GM23338 (cell line): ENCODE results near the gene ULK2. TPM values are rescaled to one million over a fixed set of nuclear protein-coding genes. Genes with fewer than 3 reads are reported as not detected.

ENCODE experiments used
- ATAC-seq: fragments of 200-7000 bp; cut with Tn5 transposase; 3 replicates; pipeline ENCODE4 v1.9.1; 2020
- DNase-seq: peaks from one replicate; pipeline ENCODE4 v3.0.0-alpha.2; 2015; ENCODE audit warnings: low spot score
- H2AFZ ChIP-seq: fragments of 200-600 bp; sonication (generic); 2 replicates; pipeline ENCODE4 v1.8.0; 2016; ENCODE audit warnings: antibody characterized with exemption, mild to moderate bottlenecking, moderate library complexity
- H3F3A ChIP-seq: fragments of 200-600 bp; sonication (generic); replicated peaks from 2 replicates; pipeline ENCODE4 v1.8.0; 2017; ENCODE audit warnings: antibody characterized with exemption, mixed run types, low read depth
- H3K27ac ChIP-seq: fragments of 200-600 bp; sonication (generic); 2 replicates; pipeline ENCODE4 v1.6.1; 2016; ENCODE audit warnings: low read depth
- H3K27me3 ChIP-seq: fragments of 200-600 bp; sonication (generic); 2 replicates; pipeline ENCODE4 v1.8.0; 2016; ENCODE audit warnings: mild to moderate bottlenecking, mixed run types, moderate library complexity; ENCODE audit not compliant: insufficient read depth
- H3K36me3 ChIP-seq: fragments of 200-600 bp; sonication (generic); 2 replicates; pipeline ENCODE4 v1.8.0; 2016; ENCODE audit warnings: mild to moderate bottlenecking; ENCODE audit not compliant: insufficient read depth
- H3K4me1 ChIP-seq: fragments of 200-600 bp; sonication (generic); 2 replicates; pipeline ENCODE4 v1.8.0; 2016; ENCODE audit warnings: mild to moderate bottlenecking, moderate library complexity; ENCODE audit not compliant: insufficient read depth
- H3K4me2 ChIP-seq: fragments of 200-600 bp; sonication (generic); 2 replicates; pipeline ENCODE4 v1.7.1; 2017; ENCODE audit warnings: mixed run types
- H3K4me3 ChIP-seq: fragments of 200-600 bp; sonication (generic); 2 replicates; pipeline ENCODE4 v1.6.1; 2016; ENCODE audit warnings: mixed run types
- H3K79me2 ChIP-seq: fragments of 200-600 bp; sonication (generic); replicated peaks from 2 replicates; pipeline ENCODE4 v1.8.0; 2017; ENCODE audit warnings: mild to moderate bottlenecking; ENCODE audit not compliant: insufficient read depth
- H3K9me2 ChIP-seq: fragments of 200-600 bp; sonication (generic); 2 replicates; pipeline ENCODE4 v1.8.0; 2017; ENCODE audit not compliant: insufficient read depth
- H4K20me1 ChIP-seq: fragments of 200-600 bp; sonication (generic); replicated peaks from 2 replicates; pipeline ENCODE4 v1.8.0; 2017; ENCODE audit warnings: mild to moderate bottlenecking; ENCODE audit not compliant: insufficient read depth
- H3K27ac Mint-ChIP-seq: 2 replicates; pipeline ENCODE4 v1.8.0; 2020; ENCODE audit warnings: inconsistent platforms, mild to moderate bottlenecking, moderate library complexity, mixed read lengths
- H3K27me3 Mint-ChIP-seq: 3 replicates; pipeline ENCODE4 v1.8.0; 2022; ENCODE audit warnings: low read depth, mild to moderate bottlenecking, moderate library complexity, mixed read lengths, inconsistent platforms; ENCODE audit not compliant: insufficient read depth, poor library complexity
- H3K36me3 Mint-ChIP-seq: 3 replicates; pipeline ENCODE4 v1.8.0; 2021; ENCODE audit warnings: low read depth, mild to moderate bottlenecking, inconsistent platforms, moderate library complexity, mixed read lengths
- H3K4me1 Mint-ChIP-seq: 3 replicates; pipeline ENCODE4 v1.8.0; 2020; ENCODE audit warnings: mild to moderate bottlenecking, inconsistent platforms, mixed read lengths
- H3K4me3 Mint-ChIP-seq: 3 replicates; pipeline ENCODE4 v1.8.0; 2021; ENCODE audit warnings: moderate library complexity, mild to moderate bottlenecking, inconsistent platforms, mixed read lengths
- H3K9me3 Mint-ChIP-seq: 3 replicates; pipeline ENCODE4 v1.8.0; 2020; ENCODE audit warnings: moderate library complexity, mild to moderate bottlenecking, inconsistent platforms, mixed read lengths
- CREB1 ChIP-seq: fragments of 250-450 bp; sonication (Bioruptor Pico); IDR thresholded peaks from 2 replicates; pipeline ENCODE4 v1.5.0; 2020; ENCODE audit warnings: low read depth, mild to moderate bottlenecking, moderate library complexity
- CTCF ChIP-seq, 2 experiments: fragments of 200-600 bp in 1 of 2; sonication (generic) in 1 of 2; conservative IDR thresholded peaks; 2 replicates each; pipeline versions ENCODE4 v1.5.1 to v1.6.1; 2016 to 2017; ENCODE audit warnings: antibody characterized with exemption in 2 of 2, low read depth in 2 of 2, mild to moderate bottlenecking in 2 of 2, moderate library complexity in 1 of 2
- ETS1 ChIP-seq: IDR thresholded peaks from 2 replicates; pipeline ENCODE4 v1.6.1; 2016; ENCODE audit warnings: antibody characterized with exemption
- EZH2 ChIP-seq: fragments of 200-600 bp; sonication (generic); IDR thresholded peaks from one replicate; pipeline ENCODE4 v1.8.0; 2017; ENCODE audit warnings: antibody characterized with exemption, mild to moderate bottlenecking, low read depth; ENCODE audit not compliant: unreplicated experiment
- EZH2phosphoT487 ChIP-seq: fragments of 200-600 bp; sonication (generic); IDR thresholded peaks from one replicate; pipeline ENCODE4 v1.8.1; 2018; ENCODE audit warnings: antibody characterized with exemption; ENCODE audit not compliant: unreplicated experiment
- JUNB ChIP-seq: IDR thresholded peaks from one replicate; pipeline ENCODE4 v1.6.1; 2016; ENCODE audit warnings: antibody characterized with exemption; ENCODE audit not compliant: unreplicated experiment
- NANOG ChIP-seq: IDR thresholded peaks from 2 replicates; pipeline ENCODE4 v1.6.1; 2016; ENCODE audit warnings: antibody characterized with exemption, borderline replicate concordance
- POLR2AphosphoS5 ChIP-seq: IDR thresholded peaks from 2 replicates; pipeline ENCODE4 v1.6.1; 2016; ENCODE audit warnings: antibody characterized with exemption, low read depth
- REST ChIP-seq: IDR thresholded peaks from one replicate; pipeline ENCODE4 v1.6.1; 2018; ENCODE audit warnings: antibody characterized with exemption; ENCODE audit not compliant: unreplicated experiment
- STAT1 ChIP-seq: IDR thresholded peaks from one replicate; pipeline ENCODE4 v1.6.1; 2016; ENCODE audit warnings: antibody characterized with exemption; ENCODE audit not compliant: unreplicated experiment
- ZNF114 ChIP-seq: fragments of 250-450 bp; sonication (Bioruptor Pico); IDR thresholded peaks from 2 replicates; pipeline ENCODE4 v1.5.0; 2020; ENCODE audit warnings: mild to moderate bottlenecking, moderate library complexity
- ZNF331 ChIP-seq: fragments of 250-450 bp; sonication (Bioruptor Pico); IDR thresholded peaks from 2 replicates; pipeline ENCODE4 v1.5.0; 2020; ENCODE audit warnings: low read depth, mild to moderate bottlenecking, moderate library complexity
- ZNF462 ChIP-seq: fragments of 250-450 bp; sonication (Bioruptor Pico); IDR thresholded peaks from 2 replicates; pipeline ENCODE4 v1.5.0; 2020; ENCODE audit warnings: mild to moderate bottlenecking, moderate library complexity
- polyA plus RNA-seq: library from polyadenylated mRNA; unstranded; fragments of >200 nt; fragmentation: Nextera tagmentation; extraction: Ambion mirVana; gene quantifications from 2 replicates; pipeline ENCODE4 v1.2.1, GENCODE V29; 2016
- total RNA-seq: library from RNA; depleted of rRNA; stranded (reverse); fragments of >200 nt; shearing (Covaris generic); gene quantifications from 2 replicates; pipeline ENCODE4 v1.2.3, GENCODE V29; 2014

Gene ULK2
- total and polyA plus RNA-seq, 2 experiments from 2014 or later: 1.6 to 3.0 TPM

- ATAC-seq (no peak), DNase-seq (no peak)
- Histone ChIP-seq H3F3A (no peaks in the 10 kb centered on the region), H2AFZ (no peak overlapping the region), H3K27me3 (no peaks in the 10 kb centered on the region), H3K27ac (no peak overlapping the region), H3K4me2 (no peak overlapping the region), H3K79me2 (no peaks in the 10 kb centered on the region), H4K20me1 (no peaks in the 10 kb centered on the region), H3K36me3 (no peaks in the 10 kb centered on the region), H3K4me1 (no peaks in the 10 kb centered on the region), H3K9me2 (no peaks in the 10 kb centered on the region), H3K4me3 (no peak overlapping the region)
- TF ChIP-seq STAT1 (no peak), NANOG (no peak), ETS1 (no peak), ZNF114 (CRISPR knock-in tag) (no peak), REST (no peak), CREB1 (CRISPR knock-in tag) (no peak), ZNF462 (CRISPR knock-in tag) (no peak), POLR2AphosphoS5 (no peak), ZNF331 (CRISPR knock-in tag) (no peak), CTCF (conservative IDR thresholded peaks at IDR 0.05; ENCODE audit: low read depth in 2 of 2) (no peak), EZH2phosphoT487 (no peak), JUNB (no peak), EZH2 (no peak)
- peaks cover 5% of the 10 kb centered on the region for H3K27me3 Mint-ChIP-seq
- no peak overlapping the region for H3K27ac Mint-ChIP-seq
- no peaks in the 10 kb centered on the region for H3K4me1 Mint-ChIP-seq
- no peaks in the 10 kb centered on the region for H3K36me3 Mint-ChIP-seq
- no peaks in the 10 kb centered on the region; the same call in 2 of the 3 replicates for H3K9me3 Mint-ChIP-seq
- H3K4me3 Mint-ChIP-seq: no peak overlapping the region
Measured at GRCh38 chr17:19738757-19739156, 129.0 kb downstream of the ULK2 start.
